ENCODE measurements around the gene BAZ2B. TPM values are rescaled to one million over a fixed set of nuclear protein-coding genes. Genes with fewer than 3 reads are reported as not detected.
"Not testable (repeated sequence)": the region's sequence is repeated elsewhere in the genome, so short reads cannot be mapped to it uniquely, and the experiment has no call there.

The BAZ2B gene
- total RNA-seq, 1 donor from 2014 or later: 81.5 TPM

- Mint-ChIP-seq H3K27ac (ENCODE audit: unreplicated experiment) (no peak overlapping the region), H3K27me3 (ENCODE audit: unreplicated experiment) (no peaks in the 10 kb centered on the region), H3K4me3 (ENCODE audit: unreplicated experiment) (no peak overlapping the region), H3K9me3 (ENCODE audit: unreplicated experiment) (peaks cover 5% of the 10 kb centered on the region), H3K36me3 (ENCODE audit: unreplicated experiment) (peaks cover 4% of the 10 kb centered on the region), H3K4me1 (ENCODE audit: unreplicated experiment) (peaks cover 3% of the 10 kb centered on the region)
- no peak for DNase-seq (ENCODE audit: extremely low spot score, unreplicated experiment)
- no peak for TF ChIP-seq CTCF (IDR thresholded peaks at IDR 0.05)
These were observed 16.9 kb upstream of the BAZ2B start for GRCh38 chr2:159633219-159633618.

- not testable (repeated sequence) for H3K4me3 Mint-ChIP-seq (ENCODE audit: unreplicated experiment); H3K27me3 Mint-ChIP-seq (ENCODE audit: unreplicated experiment); DNase-seq (ENCODE audit: extremely low spot score, unreplicated experiment)
These were observed 9.3 kb upstream of the BAZ2B start for GRCh38 chr2:159625628-159626027.

GRCh38 chr2:159623436-159623835 is 7.1 kb upstream of the BAZ2B start:
- Mint-ChIP-seq H3K9me3 (ENCODE audit: unreplicated experiment) (peaks cover 14% of the 10 kb centered on the region), H3K4me3 (ENCODE audit: unreplicated experiment) (no peak overlapping the region), H3K4me1 (ENCODE audit: unreplicated experiment) (peaks cover 8% of the 10 kb centered on the region), H3K27me3 (ENCODE audit: unreplicated experiment) (no peaks in the 10 kb centered on the region), H3K36me3 (ENCODE audit: unreplicated experiment) (peaks cover 16% of the 10 kb centered on the region), H3K27ac (ENCODE audit: unreplicated experiment) (no peak overlapping the region)
- DNase-seq (ENCODE audit: extremely low spot score, unreplicated experiment): no peak
- no peak for TF ChIP-seq CTCF (IDR thresholded peaks at IDR 0.05)

More at GRCh38 chr2:159625628-159626027, 9.3 kb upstream of the BAZ2B start:
- peaks cover 16% of the 10 kb centered on the region for H3K36me3 Mint-ChIP-seq (ENCODE audit: unreplicated experiment)
- H3K9me3 Mint-ChIP-seq (ENCODE audit: unreplicated experiment): peaks cover 14% of the 10 kb centered on the region
- not testable (repeated sequence) for H3K4me1 Mint-ChIP-seq (ENCODE audit: unreplicated experiment); H3K27ac Mint-ChIP-seq (ENCODE audit: unreplicated experiment)

DNA sequence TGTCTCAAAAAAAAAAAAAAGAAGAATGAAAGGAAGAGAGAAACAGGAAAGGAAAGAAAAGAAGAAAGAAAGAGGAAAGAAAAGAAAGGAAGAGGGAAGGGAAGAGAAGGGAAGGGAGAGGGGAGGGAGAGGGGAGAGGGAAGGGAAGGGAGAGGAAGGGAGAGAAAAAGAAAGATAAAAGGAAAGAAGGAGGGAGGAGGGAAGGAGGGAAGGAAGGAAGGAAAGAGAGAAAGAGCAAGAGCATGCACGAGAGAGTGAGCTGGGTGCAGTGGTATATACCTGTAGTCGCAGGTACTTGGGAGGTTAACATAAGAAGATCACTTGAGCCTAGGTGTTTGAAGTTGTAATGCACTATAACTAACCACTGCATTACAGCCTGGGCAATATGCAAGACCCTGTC is 6.6 kb upstream of the BAZ2B start:
- H3K27me3 Mint-ChIP-seq (ENCODE audit: unreplicated experiment): no peaks in the 10 kb centered on the region
- DNase-seq (ENCODE audit: extremely low spot score, unreplicated experiment): no peak
- H3K4me3 Mint-ChIP-seq (ENCODE audit: unreplicated experiment): no peak overlapping the region
- no peak overlapping the region for H3K27ac Mint-ChIP-seq (ENCODE audit: unreplicated experiment)
- TF ChIP-seq CTCF (IDR thresholded peaks at IDR 0.05): no peak
- H3K4me1 Mint-ChIP-seq (ENCODE audit: unreplicated experiment): peaks cover 10% of the 10 kb centered on the region
- H3K36me3 Mint-ChIP-seq (ENCODE audit: unreplicated experiment): peaks cover 13% of the 10 kb centered on the region
- peaks cover 14% of the 10 kb centered on the region for H3K9me3 Mint-ChIP-seq (ENCODE audit: unreplicated experiment)

GRCh38 chr2:159620796-159621195 is 4.4 kb upstream of the BAZ2B start:
- peaks cover 21% of the 10 kb centered on the region for H3K4me1 Mint-ChIP-seq (ENCODE audit: unreplicated experiment)
- no peak for TF ChIP-seq CTCF (IDR thresholded peaks at IDR 0.05)
- H3K9me3 Mint-ChIP-seq (ENCODE audit: unreplicated experiment): peaks cover 4% of the 10 kb centered on the region
- no peak overlapping the region for H3K27ac Mint-ChIP-seq (ENCODE audit: unreplicated experiment)
- no peaks in the 10 kb centered on the region for H3K27me3 Mint-ChIP-seq (ENCODE audit: unreplicated experiment)
- peaks cover 3% of the 10 kb centered on the region for H3K36me3 Mint-ChIP-seq (ENCODE audit: unreplicated experiment)
- no peak overlapping the region for H3K4me3 Mint-ChIP-seq (ENCODE audit: unreplicated experiment)
- DNase-seq (ENCODE audit: extremely low spot score, unreplicated experiment): no peak

DNA sequence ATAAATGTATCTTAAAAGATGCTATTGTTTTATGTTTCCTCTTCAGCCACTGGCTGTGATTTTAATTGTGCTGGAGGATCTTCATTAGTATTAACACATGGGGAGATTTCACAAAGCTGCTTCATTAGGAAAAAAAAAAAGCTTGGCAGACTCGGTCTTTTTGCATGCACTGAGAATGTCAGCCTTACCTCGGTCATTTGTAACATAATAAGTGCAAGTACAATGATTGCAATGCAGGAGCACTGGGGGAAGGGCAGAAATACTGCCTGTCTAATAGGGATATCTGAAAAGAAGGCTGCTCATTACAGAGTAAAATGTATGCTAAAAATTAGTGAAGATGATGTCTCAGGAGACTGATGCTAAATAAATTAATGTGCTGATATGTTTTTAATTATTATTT is 1.3 kb upstream of the BAZ2B start:
- H3K27ac Mint-ChIP-seq (ENCODE audit: unreplicated experiment): peak overlapping the region; percentile 98
- H3K27me3 Mint-ChIP-seq (ENCODE audit: unreplicated experiment): no peaks in the 10 kb centered on the region
- H3K4me3 Mint-ChIP-seq (ENCODE audit: unreplicated experiment): peak overlapping the region; percentile 82
- no peak for TF ChIP-seq CTCF (IDR thresholded peaks at IDR 0.05)
- DNase-seq (ENCODE audit: extremely low spot score, unreplicated experiment): no peak
- no peaks in the 10 kb centered on the region for H3K9me3 Mint-ChIP-seq (ENCODE audit: unreplicated experiment)
- no peaks in the 10 kb centered on the region for H3K36me3 Mint-ChIP-seq (ENCODE audit: unreplicated experiment)
- peaks cover 27% of the 10 kb centered on the region for H3K4me1 Mint-ChIP-seq (ENCODE audit: unreplicated experiment)
